Caco-2 (cell line): ENCODE measurements around the gene ATP2C2. TPM values are rescaled to one million over a fixed set of nuclear protein-coding genes. Genes with fewer than 3 reads are reported as not detected.

Experiments
- BruUV-seq: library from RNA; stranded (reverse); fragments of 400-500 nt; replicated peaks from 2 replicates; lab custom pipeline; 2021; lab: Mats Ljungman, UMichigan
- CTCF ChIA-PET: fragments of 300-600 bp; sonication (Branson Sonifier 250); formaldehyde crosslinking; loops from one replicate; lab custom pipeline; 2022; ENCODE audit warnings: antibody characterized with exemption; lab: Charles Lee
- POLR2A ChIA-PET: fragments of 300-600 bp; sonication (Branson Sonifier 250); formaldehyde crosslinking; loops from one replicate; lab custom pipeline; 2022; ENCODE audit warnings: antibody characterized with exemption; lab: Charles Lee
- DNase-seq, 2 experiments: peaks; one replicate each; pipeline versions ENCODE4 v3.0.0 to v3.0.0-alpha.2; 2020 to 2022
- H3K27me3 ChIP-seq: replicated peaks from 2 replicates; pipeline ENCODE4 v1.6.0; 2011; ENCODE audit warnings: low read length; ENCODE audit not compliant: control insufficient read depth, insufficient read depth
- H3K36me3 ChIP-seq: 2 replicates; pipeline ENCODE4 v1.5.1; 2011; ENCODE audit warnings: low read length; ENCODE audit not compliant: control insufficient read depth, insufficient read depth
- H3K4me1 ChIP-seq: fragments of 250-450 bp; sonication (Bioruptor Pico); 2 replicates; pipeline ENCODE4 v1.5.1; 2020; ENCODE audit warnings: mild to moderate bottlenecking
- H3K4me3 ChIP-seq: 2 replicates; pipeline ENCODE4 v1.5.1; 2011; ENCODE audit warnings: low read depth, mild to moderate bottlenecking, control low read depth, low read length
- H3K9me3 ChIP-seq: fragments of 250-450 bp; sonication (Bioruptor Pico); 2 replicates; pipeline ENCODE4 v1.5.1; 2020; ENCODE audit warnings: mild to moderate bottlenecking, moderate library complexity
- H3K27ac Mint-ChIP-seq: one replicate; pipeline ENCODE4 v1.8.0; 2022; ENCODE audit warnings: mixed read lengths; ENCODE audit not compliant: unreplicated experiment
- H3K27me3 Mint-ChIP-seq: one replicate; pipeline ENCODE4 v1.8.0; 2022; ENCODE audit warnings: mixed read lengths; ENCODE audit not compliant: insufficient read depth, unreplicated experiment
- H3K36me3 Mint-ChIP-seq: one replicate; pipeline ENCODE4 v1.8.0; 2022; ENCODE audit warnings: mild to moderate bottlenecking, mixed read lengths; ENCODE audit not compliant: insufficient read depth, unreplicated experiment
- H3K4me1 Mint-ChIP-seq: one replicate; pipeline ENCODE4 v1.8.0; 2022; ENCODE audit warnings: low read depth, mixed read lengths; ENCODE audit not compliant: unreplicated experiment
- H3K4me3 Mint-ChIP-seq: one replicate; pipeline ENCODE4 v1.8.0; 2022; ENCODE audit warnings: mild to moderate bottlenecking, moderate library complexity, mixed read lengths; ENCODE audit not compliant: unreplicated experiment
- H3K9me3 Mint-ChIP-seq: one replicate; pipeline ENCODE4 v1.8.0; 2022; ENCODE audit warnings: mixed read lengths; ENCODE audit not compliant: unreplicated experiment
- intact Hi-C: fragments of 100-400 bp; cut with micrococcal nuclease; formaldehyde crosslinking; loops from one replicate; pipeline ENCODE4 v1.10.0; 2022; ENCODE audit not compliant: unreplicated experiment
- total RNA-seq: library from RNA; stranded (reverse); gene quantifications from 2 replicates; pipeline ENCODE4 v1.2.3, GENCODE V29; 2022
- TF ChIP-seq, protein P1 (sequence below), 2 experiments: fragments of 200-600 bp in 1 of 2; IDR thresholded peaks; 1 replicate in 1 of 2; 2 replicates in 1 of 2; pipeline versions ENCODE4 v1.5.1 to v1.8.0; 2011 to 2022; ENCODE audit warnings: antibody characterized with exemption in 1 of 2, control low read depth in 1 of 2, inconsistent platforms in 1 of 2, low read depth in 1 of 2, low read length in 1 of 2, mild to moderate bottlenecking in 1 of 2, moderate library complexity in 1 of 2; ENCODE audit not compliant: insufficient read depth in 1 of 2, severe bottlenecking in 1 of 2, unreplicated experiment in 1 of 2

ATP2C2 gene
- total RNA-seq, 1 experiment from 2014 or later = 47.0 TPM

DNA sequence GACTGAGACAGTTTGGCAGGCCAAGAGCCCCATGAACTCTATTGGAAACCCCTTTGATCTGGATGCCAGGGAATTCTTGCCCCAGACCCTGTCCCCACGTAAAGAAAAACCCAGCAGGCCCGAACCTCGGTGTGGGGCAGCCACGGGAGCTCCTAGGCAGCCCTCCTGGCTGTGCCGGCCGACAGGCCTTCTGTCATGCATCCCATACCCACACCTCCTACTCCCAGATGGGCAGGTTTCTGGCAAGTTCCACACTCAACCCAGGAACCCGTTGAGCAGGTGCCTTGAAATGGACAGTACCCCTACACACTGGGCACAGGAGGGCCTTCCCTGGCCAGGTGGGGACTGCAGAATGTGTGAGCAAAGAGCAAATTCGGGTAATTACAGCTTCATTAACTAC is 23.6 kb upstream of the ATP2C2 start:
- TF ChIP-seq, protein P1, sequence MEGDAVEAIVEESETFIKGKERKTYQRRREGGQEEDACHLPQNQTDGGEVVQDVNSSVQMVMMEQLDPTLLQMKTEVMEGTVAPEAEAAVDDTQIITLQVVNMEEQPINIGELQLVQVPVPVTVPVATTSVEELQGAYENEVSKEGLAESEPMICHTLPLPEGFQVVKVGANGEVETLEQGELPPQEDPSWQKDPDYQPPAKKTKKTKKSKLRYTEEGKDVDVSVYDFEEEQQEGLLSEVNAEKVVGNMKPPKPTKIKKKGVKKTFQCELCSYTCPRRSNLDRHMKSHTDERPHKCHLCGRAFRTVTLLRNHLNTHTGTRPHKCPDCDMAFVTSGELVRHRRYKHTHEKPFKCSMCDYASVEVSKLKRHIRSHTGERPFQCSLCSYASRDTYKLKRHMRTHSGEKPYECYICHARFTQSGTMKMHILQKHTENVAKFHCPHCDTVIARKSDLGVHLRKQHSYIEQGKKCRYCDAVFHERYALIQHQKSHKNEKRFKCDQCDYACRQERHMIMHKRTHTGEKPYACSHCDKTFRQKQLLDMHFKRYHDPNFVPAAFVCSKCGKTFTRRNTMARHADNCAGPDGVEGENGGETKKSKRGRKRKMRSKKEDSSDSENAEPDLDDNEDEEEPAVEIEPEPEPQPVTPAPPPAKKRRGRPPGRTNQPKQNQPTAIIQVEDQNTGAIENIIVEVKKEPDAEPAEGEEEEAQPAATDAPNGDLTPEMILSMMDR (IDR thresholded peaks at IDR 0.05; ENCODE audit: insufficient read depth in 1 of 2, low read depth in 1 of 2, low read length in 1 of 2, severe bottlenecking in 1 of 2, unreplicated experiment in 1 of 2) = no peak
- Mint-ChIP-seq H3K36me3 (no peaks in the 10 kb centered on the region), H3K27me3 (no peaks in the 10 kb centered on the region), H3K27ac (no peak overlapping the region), H3K9me3 (no peaks in the 10 kb centered on the region), H3K4me3 (no peak overlapping the region), H3K4me1 (peaks cover 13% of the 10 kb centered on the region)
- POLR2A ChIA-PET = no interaction called here
- H3K4me1 ChIP-seq = peaks cover 8% of the 10 kb centered on the region
- H3K27me3 ChIP-seq = no peaks in the 10 kb centered on the region
- H3K4me3 ChIP-seq = no peak overlapping the region
- CTCF ChIA-PET = no interaction called here
- intact Hi-C loops = no loop called here
- no peaks in the 10 kb centered on the region for H3K36me3 ChIP-seq
- H3K9me3 ChIP-seq = no peaks in the 10 kb centered on the region
- DNase-seq = no peak
- no TSS peak for BruUV-seq

DNA sequence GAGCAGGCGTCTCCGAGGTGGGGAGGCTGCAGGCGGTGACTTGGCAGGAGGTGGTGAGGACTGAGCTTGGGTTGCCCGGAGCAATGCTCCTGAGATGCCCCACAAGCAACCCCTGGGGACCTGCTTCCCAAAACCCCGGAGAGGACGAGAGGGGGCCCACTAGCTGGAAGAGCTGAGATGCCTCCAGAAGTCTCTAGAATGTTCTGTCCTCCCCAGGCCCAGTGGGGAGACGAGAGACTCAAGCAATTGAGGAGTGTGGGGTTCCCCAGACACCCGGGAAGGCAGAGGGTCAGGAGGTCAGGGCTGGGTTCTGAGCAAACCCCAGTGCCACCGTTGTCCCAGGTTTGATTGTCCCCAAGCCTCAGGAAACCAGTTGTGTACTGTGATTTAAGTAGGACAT is 21.2 kb upstream of the ATP2C2 start:
- intact Hi-C loops = no loop called here
- POLR2A ChIA-PET = no interaction called here
- no peaks in the 10 kb centered on the region for H3K27me3 Mint-ChIP-seq

DNA sequence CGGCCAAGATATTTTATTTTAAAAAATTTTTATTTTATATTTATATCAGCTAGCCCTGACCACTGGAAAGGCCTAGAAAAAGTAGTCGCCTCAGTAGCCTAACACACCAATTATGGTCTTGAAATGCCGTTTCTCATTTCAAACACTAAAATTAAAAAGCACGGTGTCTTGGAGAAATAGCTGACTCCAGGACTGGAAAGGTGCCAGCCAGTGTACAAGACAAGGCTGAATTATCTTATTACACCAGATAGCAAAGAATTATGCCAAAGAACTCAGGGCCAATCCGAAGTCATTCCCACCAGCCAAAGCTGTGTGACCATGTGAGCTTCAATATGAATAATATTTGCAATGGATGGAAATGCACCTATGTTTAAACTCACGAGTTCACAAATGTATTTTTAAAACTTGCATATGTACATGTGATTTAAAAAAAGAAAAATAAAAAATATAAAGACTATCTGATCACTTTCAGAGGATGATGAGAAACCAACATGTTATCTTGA is 19.9 kb upstream of the ATP2C2 start:
- POLR2A ChIA-PET = no interaction called here
- H3K9me3 Mint-ChIP-seq = no peaks in the 10 kb centered on the region
- intact Hi-C loops = no loop called here
- H3K27me3 ChIP-seq = no peaks in the 10 kb centered on the region
- H3K4me1 ChIP-seq = no peaks in the 10 kb centered on the region
- H3K4me3 ChIP-seq = no peak overlapping the region
- TF ChIP-seq, protein P1 (IDR thresholded peaks at IDR 0.05; ENCODE audit: insufficient read depth in 1 of 2, low read depth in 1 of 2, low read length in 1 of 2, severe bottlenecking in 1 of 2, unreplicated experiment in 1 of 2) = no peak
- BruUV-seq = no TSS peak
- CTCF ChIA-PET = no interaction called here
- H3K27me3 Mint-ChIP-seq = no peaks in the 10 kb centered on the region
- H3K36me3 ChIP-seq = no peaks in the 10 kb centered on the region
- no peaks in the 10 kb centered on the region for H3K9me3 ChIP-seq
- peaks cover 11% of the 10 kb centered on the region for H3K4me1 Mint-ChIP-seq
- no peaks in the 10 kb centered on the region for H3K36me3 Mint-ChIP-seq
- no peak overlapping the region for H3K4me3 Mint-ChIP-seq
- no peak overlapping the region for H3K27ac Mint-ChIP-seq
- no peak for DNase-seq

More for the DNA sequence above, 21.2 kb upstream of the ATP2C2 start:
- Mint-ChIP-seq H3K4me3 (no peak overlapping the region), H3K27ac (no peak overlapping the region), H3K9me3 (no peaks in the 10 kb centered on the region), H3K4me1 (peaks cover 11% of the 10 kb centered on the region), H3K36me3 (no peaks in the 10 kb centered on the region)
- Histone ChIP-seq H3K36me3 (no peaks in the 10 kb centered on the region), H3K27me3 (no peaks in the 10 kb centered on the region), H3K4me1 (no peaks in the 10 kb centered on the region), H3K4me3 (no peak overlapping the region), H3K9me3 (no peaks in the 10 kb centered on the region)
- TF ChIP-seq, protein P1 (IDR thresholded peaks at IDR 0.05; ENCODE audit: insufficient read depth in 1 of 2, low read depth in 1 of 2, low read length in 1 of 2, severe bottlenecking in 1 of 2, unreplicated experiment in 1 of 2) = no peak
- CTCF ChIA-PET = no interaction called here
- no peak for DNase-seq
- BruUV-seq = no TSS peak
